Measurements from ENCODE around the gene GAREM1. TPM values are rescaled to one million over a fixed set of nuclear protein-coding genes. Genes with fewer than 3 reads are reported as not detected.

GAREM1 gene
- total RNA-seq, 1 experiment from 2014 or later = 4.7 TPM

DNA sequence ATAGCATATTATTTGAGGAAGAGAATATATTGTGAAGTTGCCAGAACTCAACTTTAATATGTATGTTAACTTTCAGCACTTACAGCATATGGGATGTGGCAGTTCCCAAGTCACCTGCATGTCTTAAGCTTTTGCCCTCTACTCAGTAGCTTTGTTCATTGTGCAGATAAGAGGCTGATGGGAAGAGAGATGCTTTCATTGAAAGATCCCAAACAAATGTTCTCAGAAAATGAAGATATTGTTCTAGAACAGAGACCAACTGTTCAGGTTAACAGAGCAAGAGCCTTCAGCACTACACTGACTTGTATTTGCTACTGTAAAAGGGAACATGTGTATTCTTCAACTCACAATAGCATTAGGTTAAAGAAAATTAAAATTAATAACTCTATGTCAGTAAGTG, 28.1 kb downstream of the GAREM1 start:
- TF ChIP-seq, protein P1, sequence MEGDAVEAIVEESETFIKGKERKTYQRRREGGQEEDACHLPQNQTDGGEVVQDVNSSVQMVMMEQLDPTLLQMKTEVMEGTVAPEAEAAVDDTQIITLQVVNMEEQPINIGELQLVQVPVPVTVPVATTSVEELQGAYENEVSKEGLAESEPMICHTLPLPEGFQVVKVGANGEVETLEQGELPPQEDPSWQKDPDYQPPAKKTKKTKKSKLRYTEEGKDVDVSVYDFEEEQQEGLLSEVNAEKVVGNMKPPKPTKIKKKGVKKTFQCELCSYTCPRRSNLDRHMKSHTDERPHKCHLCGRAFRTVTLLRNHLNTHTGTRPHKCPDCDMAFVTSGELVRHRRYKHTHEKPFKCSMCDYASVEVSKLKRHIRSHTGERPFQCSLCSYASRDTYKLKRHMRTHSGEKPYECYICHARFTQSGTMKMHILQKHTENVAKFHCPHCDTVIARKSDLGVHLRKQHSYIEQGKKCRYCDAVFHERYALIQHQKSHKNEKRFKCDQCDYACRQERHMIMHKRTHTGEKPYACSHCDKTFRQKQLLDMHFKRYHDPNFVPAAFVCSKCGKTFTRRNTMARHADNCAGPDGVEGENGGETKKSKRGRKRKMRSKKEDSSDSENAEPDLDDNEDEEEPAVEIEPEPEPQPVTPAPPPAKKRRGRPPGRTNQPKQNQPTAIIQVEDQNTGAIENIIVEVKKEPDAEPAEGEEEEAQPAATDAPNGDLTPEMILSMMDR (IDR thresholded peaks at IDR 0.05) = no peak
- no peak for TF ChIP-seq SIN3A (IDR thresholded peaks at IDR 0.05; ENCODE audit: borderline replicate concordance, insufficient read depth, low read depth, low read length)
- TF ChIP-seq POLR2AphosphoS5 (IDR thresholded peaks at IDR 0.05; ENCODE audit: low read depth, low read length) = no peak
- TF ChIP-seq TCF7L2 (IDR thresholded peaks at IDR 0.05; ENCODE audit: low read depth, low read length) = no peak
- TF ChIP-seq, protein P2, sequence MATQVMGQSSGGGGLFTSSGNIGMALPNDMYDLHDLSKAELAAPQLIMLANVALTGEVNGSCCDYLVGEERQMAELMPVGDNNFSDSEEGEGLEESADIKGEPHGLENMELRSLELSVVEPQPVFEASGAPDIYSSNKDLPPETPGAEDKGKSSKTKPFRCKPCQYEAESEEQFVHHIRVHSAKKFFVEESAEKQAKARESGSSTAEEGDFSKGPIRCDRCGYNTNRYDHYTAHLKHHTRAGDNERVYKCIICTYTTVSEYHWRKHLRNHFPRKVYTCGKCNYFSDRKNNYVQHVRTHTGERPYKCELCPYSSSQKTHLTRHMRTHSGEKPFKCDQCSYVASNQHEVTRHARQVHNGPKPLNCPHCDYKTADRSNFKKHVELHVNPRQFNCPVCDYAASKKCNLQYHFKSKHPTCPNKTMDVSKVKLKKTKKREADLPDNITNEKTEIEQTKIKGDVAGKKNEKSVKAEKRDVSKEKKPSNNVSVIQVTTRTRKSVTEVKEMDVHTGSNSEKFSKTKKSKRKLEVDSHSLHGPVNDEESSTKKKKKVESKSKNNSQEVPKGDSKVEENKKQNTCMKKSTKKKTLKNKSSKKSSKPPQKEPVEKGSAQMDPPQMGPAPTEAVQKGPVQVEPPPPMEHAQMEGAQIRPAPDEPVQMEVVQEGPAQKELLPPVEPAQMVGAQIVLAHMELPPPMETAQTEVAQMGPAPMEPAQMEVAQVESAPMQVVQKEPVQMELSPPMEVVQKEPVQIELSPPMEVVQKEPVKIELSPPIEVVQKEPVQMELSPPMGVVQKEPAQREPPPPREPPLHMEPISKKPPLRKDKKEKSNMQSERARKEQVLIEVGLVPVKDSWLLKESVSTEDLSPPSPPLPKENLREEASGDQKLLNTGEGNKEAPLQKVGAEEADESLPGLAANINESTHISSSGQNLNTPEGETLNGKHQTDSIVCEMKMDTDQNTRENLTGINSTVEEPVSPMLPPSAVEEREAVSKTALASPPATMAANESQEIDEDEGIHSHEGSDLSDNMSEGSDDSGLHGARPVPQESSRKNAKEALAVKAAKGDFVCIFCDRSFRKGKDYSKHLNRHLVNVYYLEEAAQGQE (IDR thresholded peaks at IDR 0.05; ENCODE audit: insufficient read depth in 1 of 2, low read depth in 2 of 2, low read length in 1 of 2) = no peak
- BruUV-seq (replicated peaks) = no TSS peak
- in situ Hi-C loops (cut with HindIII; ENCODE audit: low pct_unique_long_range_greater_than_20kb, low sequenced_read_pairs) (no loop called here), intact Hi-C loops (cut with micrococcal nuclease; ENCODE audit: unreplicated experiment) (no loop called here)
- ChIA-PET CTCF (no interaction called here), POLR2A (no interaction called here)
- ATAC-seq = no peak
- Histone ChIP-seq H3K36me3 (ENCODE audit: control insufficient read depth, insufficient read depth, low read length) (no peaks in the 10 kb centered on the region), H3K4me1 (ENCODE audit: control insufficient read depth, insufficient read depth, low read length) (no peaks in the 10 kb centered on the region; the same call in 1 of the 2 replicates), H3K27ac (ENCODE audit: low read length) (no peak overlapping the region), H3K9me3 (ENCODE audit: control insufficient read depth, insufficient read depth, low read depth, low read length) (no peaks in the 10 kb centered on the region), H3K4me3 (ENCODE audit: low read depth in 2 of 2, low read length in 2 of 2) (no peak overlapping the region), H3K27me3 (ENCODE audit: control insufficient read depth, insufficient read depth, low read length) (no peaks in the 10 kb centered on the region)
- no peak for DNase-seq (ENCODE audit: low read depth, low spot score)

GRCh38 chr18:32441533-32441932, 29.1 kb downstream of the GAREM1 start:
- ATAC-seq = no peak
- TF ChIP-seq POLR2AphosphoS5 (IDR thresholded peaks at IDR 0.05; ENCODE audit: low read depth, low read length) = no peak
- no peak for TF ChIP-seq TCF7L2 (IDR thresholded peaks at IDR 0.05; ENCODE audit: low read depth, low read length)
- TF ChIP-seq, protein P2 (IDR thresholded peaks at IDR 0.05; ENCODE audit: insufficient read depth in 1 of 2, low read depth in 2 of 2, low read length in 1 of 2) = no peak
- BruUV-seq (replicated peaks) = no TSS peak
- H3K4me3 ChIP-seq (ENCODE audit: low read depth in 2 of 2, low read length in 2 of 2) = no peak overlapping the region
- no peaks in the 10 kb centered on the region for H3K36me3 ChIP-seq (ENCODE audit: control insufficient read depth, insufficient read depth, low read length)
- H3K4me1 ChIP-seq (ENCODE audit: control insufficient read depth, insufficient read depth, low read length) = no peaks in the 10 kb centered on the region; the same call in 1 of the 2 replicates
- DNase-seq (ENCODE audit: low read depth, low spot score) = no peak
- ChIA-PET CTCF (no interaction called here), POLR2A (no interaction called here)
- in situ Hi-C loops (cut with HindIII; ENCODE audit: low pct_unique_long_range_greater_than_20kb, low sequenced_read_pairs) (no loop called here), intact Hi-C loops (cut with micrococcal nuclease; ENCODE audit: unreplicated experiment) (no loop called here)
- no peak overlapping the region for H3K27ac ChIP-seq (ENCODE audit: low read length)
- H3K9me3 ChIP-seq (ENCODE audit: control insufficient read depth, insufficient read depth, low read depth, low read length) = no peaks in the 10 kb centered on the region
- H3K27me3 ChIP-seq (ENCODE audit: control insufficient read depth, insufficient read depth, low read length) = no peaks in the 10 kb centered on the region

Data from Panc1 (cell line).